ENCODE data around the gene TCF7L2.

DNA sequence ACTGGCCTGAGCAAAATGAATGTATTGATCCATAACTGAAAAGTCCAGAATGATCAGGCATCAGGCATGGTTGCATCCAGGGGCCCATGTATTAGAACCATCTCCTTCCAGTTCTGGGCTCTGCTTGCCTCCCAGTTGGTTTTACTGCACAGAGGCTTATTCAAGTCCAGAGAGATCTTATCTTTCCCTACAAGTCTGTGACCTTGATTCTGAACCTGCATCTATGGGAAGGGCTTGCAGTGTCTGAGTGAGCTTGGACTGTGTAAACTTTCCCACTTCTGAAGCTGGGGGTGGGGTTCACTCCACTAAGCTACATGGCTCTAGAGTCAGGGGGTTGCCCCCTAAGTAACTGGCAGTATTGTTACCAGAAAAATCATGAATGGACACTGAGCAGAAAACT is 136.2 kb downstream of the TCF7L2 start:
- TF ChIP-seq CTCF (conservative IDR thresholded peaks at IDR 0.05) (no peak), ZFX (IDR thresholded peaks at IDR 0.05) (no peak)
